Tibial artery (tissue), 4 donors: ENCODE data around the gene RCCD1.

ENCODE experiments used
- DNase-seq, 2 donors: peaks; one replicate each; pipeline ENCODE4 v3.0.0-alpha.2; 2019
- H3K27ac ChIP-seq, 2 donors: fragments of 200-600 bp; sonication (generic) in 1 of 2; 1 replicate in 1 of 2; 2 replicates in 1 of 2; pipeline ENCODE4 v1.5.1; 2018 to 2019; ENCODE audit warnings: mild to moderate bottlenecking in 1 of 2
- H3K27me3 ChIP-seq, 2 donors: fragments of 200-600 bp; sonication (generic) in 1 of 2; one replicate each; pipeline versions ENCODE4 v1.5.1 to v1.6.0; 2016 to 2019
- H3K36me3 ChIP-seq, 3 donors: fragments of 200-600 bp; sonication (generic) in 2 of 3; one replicate each; pipeline ENCODE4 v1.5.1; 2016 to 2019; ENCODE audit warnings: mild to moderate bottlenecking in 2 of 3
- H3K4me1 ChIP-seq, 4 donors: fragments of 200-600 bp; sonication (generic) in 2 of 4; 1 replicate in 3 of 4; 2 replicates in 1 of 4; pipeline ENCODE4 v1.5.1; 2016 to 2019
- H3K4me3 ChIP-seq, 2 donors: fragments of 200-600 bp; sonication (generic) in 1 of 2; 1 replicate in 1 of 2; 2 replicates in 1 of 2; pipeline ENCODE4 v1.5.1; 2018 to 2019; ENCODE audit warnings: mild to moderate bottlenecking in 2 of 2
- H3K9me3 ChIP-seq, 3 donors: fragments of 200-600 bp; sonication (generic) in 1 of 3; one replicate each; pipeline ENCODE4 v1.5.1; 2016 to 2019
- intact Hi-C: fragments of 100-400 bp; cut with DNase I; formaldehyde crosslinking; loops from one replicate; pipeline ENCODE4 v1.15.0; 2023; ENCODE audit warnings: low total_unique reads
- TF ChIP-seq, protein P1 (sequence below), 2 experiments: fragments of 200-600 bp in 1 of 2; fragments of 450-650 bp in 1 of 2; IDR thresholded peaks; one replicate each; pipeline ENCODE4 v1.5.1; 2017 to 2019; ENCODE audit warnings: antibody characterized with exemption in 2 of 2, mild to moderate bottlenecking in 1 of 2, moderate library complexity in 1 of 2

Gene RCCD1

DNA sequence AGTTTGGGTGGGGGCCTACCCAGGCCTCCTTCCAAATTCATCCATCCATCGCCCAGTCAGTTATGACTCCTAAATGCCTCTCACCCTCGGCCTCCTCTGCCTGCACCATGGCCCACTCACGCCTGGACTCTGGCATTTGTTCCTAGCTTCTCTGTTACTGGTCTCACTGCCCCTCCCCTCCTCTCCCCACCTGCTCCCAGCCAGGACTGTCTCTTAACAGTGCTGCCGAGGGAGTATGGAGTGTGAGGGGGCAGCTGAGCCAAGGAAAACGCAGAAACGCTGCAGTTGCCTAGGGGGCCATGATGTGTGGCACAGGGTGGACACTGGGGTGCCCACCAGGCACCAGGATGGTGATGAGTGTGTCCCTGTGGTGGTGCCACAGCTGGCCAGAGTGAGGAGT lies 3.1 kb downstream of the RCCD1 start:
- peak overlapping the region; percentile 83 to 86 for H3K27ac ChIP-seq

DNA sequence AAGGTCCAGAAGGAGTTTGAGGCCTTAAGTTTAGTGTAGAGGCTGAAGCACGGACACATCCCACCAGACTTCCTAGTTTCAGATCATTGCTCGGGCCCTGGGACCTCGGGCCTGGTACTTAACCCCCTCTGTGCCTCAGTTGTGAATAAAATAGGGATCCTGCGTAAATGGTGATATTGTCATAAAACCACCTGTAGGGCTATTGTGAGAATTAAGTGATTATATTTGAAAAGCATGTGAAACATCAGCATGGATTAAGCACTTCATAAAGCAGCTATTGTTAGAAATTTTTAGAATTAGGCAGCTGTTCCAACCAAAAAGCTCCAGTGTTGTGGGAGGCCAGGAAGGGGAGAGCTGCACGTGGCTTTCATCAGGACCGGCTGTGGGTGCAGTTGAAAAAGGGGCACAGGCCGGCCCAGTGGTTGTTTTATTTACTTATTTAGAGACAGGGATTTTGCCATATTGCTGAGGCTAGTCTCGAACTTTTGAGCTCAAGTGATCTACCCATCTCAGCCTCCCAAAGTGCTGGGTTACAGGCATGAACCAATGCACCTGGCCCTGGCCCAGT lies 4.4 kb downstream of the RCCD1 start:
- intact Hi-C loops = loop anchor here (5.0 kb wide), 2 partner anchors 33 to 88 kb away; partner anchors contain the start of gene PRC1
- Histone ChIP-seq H3K4me1 (peaks cover 0 to 65% (median 55%) of the 10 kb centered on the region in 4 donors), H3K36me3 (peaks cover 3 to 24% (median 18%) of the 10 kb centered on the region in 3 donors), H3K27me3 (no peaks in the 10 kb centered on the region), H3K9me3 (no peaks in the 10 kb centered on the region), H3K27ac (peak overlapping the region; percentile 83 to 86), H3K4me3 (no peak overlapping the region)
- DNase-seq = no peak
- TF ChIP-seq, protein P1, sequence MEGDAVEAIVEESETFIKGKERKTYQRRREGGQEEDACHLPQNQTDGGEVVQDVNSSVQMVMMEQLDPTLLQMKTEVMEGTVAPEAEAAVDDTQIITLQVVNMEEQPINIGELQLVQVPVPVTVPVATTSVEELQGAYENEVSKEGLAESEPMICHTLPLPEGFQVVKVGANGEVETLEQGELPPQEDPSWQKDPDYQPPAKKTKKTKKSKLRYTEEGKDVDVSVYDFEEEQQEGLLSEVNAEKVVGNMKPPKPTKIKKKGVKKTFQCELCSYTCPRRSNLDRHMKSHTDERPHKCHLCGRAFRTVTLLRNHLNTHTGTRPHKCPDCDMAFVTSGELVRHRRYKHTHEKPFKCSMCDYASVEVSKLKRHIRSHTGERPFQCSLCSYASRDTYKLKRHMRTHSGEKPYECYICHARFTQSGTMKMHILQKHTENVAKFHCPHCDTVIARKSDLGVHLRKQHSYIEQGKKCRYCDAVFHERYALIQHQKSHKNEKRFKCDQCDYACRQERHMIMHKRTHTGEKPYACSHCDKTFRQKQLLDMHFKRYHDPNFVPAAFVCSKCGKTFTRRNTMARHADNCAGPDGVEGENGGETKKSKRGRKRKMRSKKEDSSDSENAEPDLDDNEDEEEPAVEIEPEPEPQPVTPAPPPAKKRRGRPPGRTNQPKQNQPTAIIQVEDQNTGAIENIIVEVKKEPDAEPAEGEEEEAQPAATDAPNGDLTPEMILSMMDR (IDR thresholded peaks at IDR 0.05) = no peak

More for the DNA sequence above, 3.1 kb downstream of the RCCD1 start:
- peaks cover 0 to 65% (median 55%) of the 10 kb centered on the region in 4 donors for H3K4me1 ChIP-seq
- peak overlapping the region; percentile 75 to 88 for H3K4me3 ChIP-seq
- H3K27me3 ChIP-seq = no peaks in the 10 kb centered on the region
- intact Hi-C loops = loop anchor here (5.0 kb wide), 2 partner anchors 35 to 90 kb away; partner anchors contain the start of gene PRC1
- DNase-seq = no peak
- H3K36me3 ChIP-seq = peaks cover 0 to 28% (median 25%) of the 10 kb centered on the region in 3 donors
- H3K9me3 ChIP-seq = no peaks in the 10 kb centered on the region
- TF ChIP-seq, protein P1 (IDR thresholded peaks at IDR 0.05) = no peak

DNA sequence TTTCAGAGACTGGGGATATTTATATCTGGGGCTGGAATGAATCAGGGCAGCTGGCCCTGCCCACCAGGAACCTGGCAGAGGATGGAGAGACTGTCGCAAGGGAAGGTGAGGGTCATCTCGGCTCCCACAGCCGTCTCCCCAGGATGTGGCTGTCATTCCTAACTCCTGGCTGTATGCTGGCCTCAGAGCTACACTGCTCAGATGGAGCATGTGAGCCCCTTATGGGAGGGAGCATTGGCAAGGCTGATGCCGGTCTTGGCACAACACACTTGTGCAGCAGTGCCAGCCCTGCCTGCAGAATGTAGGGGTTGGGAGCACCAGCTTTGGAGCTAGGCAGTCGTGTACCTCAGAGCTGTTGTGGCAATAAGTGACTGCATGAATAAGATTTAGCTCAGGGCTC lies 5.2 kb downstream of the RCCD1 start:
- intact Hi-C loops = loop anchor here (5.0 kb wide), 2 partner anchors 32 to 87 kb away; partner anchors contain the start of gene PRC1
- H3K4me1 ChIP-seq = peaks cover 0 to 62% (median 53%) of the 10 kb centered on the region in 4 donors
- DNase-seq = peak; percentile 73 to 96

DNA sequence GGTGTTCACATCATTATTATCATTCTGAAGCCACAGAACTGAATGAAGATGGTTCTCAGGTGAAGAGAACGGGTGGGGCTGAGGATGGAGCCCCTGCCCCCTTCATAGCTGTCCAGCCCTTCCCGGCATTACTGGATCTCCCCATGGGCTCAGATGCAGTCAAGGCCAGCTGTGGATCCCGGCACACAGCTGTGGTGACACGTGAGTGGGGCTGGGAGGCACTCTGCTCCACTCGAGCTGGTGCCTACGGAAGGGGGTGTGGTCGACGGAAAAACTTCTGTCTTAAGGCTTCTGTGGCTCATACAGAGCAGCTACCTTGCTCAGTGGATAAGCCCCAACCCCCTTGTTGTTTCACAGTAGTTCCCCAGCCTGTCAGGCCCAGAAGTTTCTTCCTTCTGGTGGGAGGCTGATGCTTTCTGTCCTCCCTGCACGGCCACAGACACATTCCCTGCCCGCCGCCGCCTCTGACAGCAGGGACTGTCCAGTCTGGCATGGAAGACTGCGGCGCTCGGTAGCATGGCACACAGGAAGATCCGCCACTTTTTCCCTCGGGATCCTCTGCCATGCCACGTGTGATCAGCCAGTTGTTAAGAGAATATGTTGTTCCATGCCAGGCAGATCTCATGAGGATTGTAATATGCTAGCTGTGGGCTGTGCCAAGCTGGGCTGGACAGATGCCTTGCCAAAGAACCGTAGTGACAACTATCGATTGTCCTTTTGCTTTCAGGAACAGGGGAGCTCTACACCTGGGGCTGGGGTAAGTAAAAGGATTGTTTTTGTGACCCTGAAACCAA lies 5.8 kb downstream of the RCCD1 start:
- peak overlapping the region; percentile 83 to 86 for H3K27ac ChIP-seq

More for the DNA sequence above, 5.2 kb downstream of the RCCD1 start:
- H3K4me3 ChIP-seq = peak overlapping the region in 1 of 2 donors; percentile 37
- peaks cover 5 to 24% (median 21%) of the 10 kb centered on the region in 3 donors for H3K36me3 ChIP-seq
- peak overlapping the region; percentile 83 to 86 for H3K27ac ChIP-seq
- no peaks in the 10 kb centered on the region for H3K9me3 ChIP-seq
- TF ChIP-seq, protein P1 (IDR thresholded peaks at IDR 0.05) = no peak
- H3K27me3 ChIP-seq = no peaks in the 10 kb centered on the region

DNA sequence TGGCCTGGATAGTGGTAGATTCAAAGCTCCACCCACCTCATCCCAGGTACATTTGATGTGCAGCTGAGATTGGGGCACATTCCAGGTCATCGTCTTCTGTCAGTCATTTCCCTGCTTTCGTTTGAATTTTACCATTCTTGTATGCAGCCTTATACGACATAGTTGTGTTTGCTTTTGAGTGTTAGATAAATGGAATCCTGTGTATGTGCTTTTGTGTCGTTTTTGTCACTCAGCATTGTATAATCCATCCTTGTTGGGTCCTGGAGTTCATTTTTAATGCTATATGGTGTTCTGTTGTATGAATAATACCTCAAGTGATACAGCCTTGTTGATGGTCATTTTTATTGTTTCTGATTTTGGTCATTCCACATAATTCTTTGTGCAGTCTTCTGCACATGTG lies 7.3 kb downstream of the RCCD1 start:
- Histone ChIP-seq H3K27me3 (no peaks in the 10 kb centered on the region), H3K9me3 (no peaks in the 10 kb centered on the region), H3K36me3 (peaks cover 12 to 43% (median 34%) of the 10 kb centered on the region in 3 donors), H3K4me1 (peaks cover 0 to 45% (median 39%) of the 10 kb centered on the region in 4 donors), H3K27ac (no peak overlapping the region), H3K4me3 (no peak overlapping the region)
- TF ChIP-seq, protein P1 (IDR thresholded peaks at IDR 0.05) = no peak
- intact Hi-C loops = no loop called here
- no peak for DNase-seq

More for the DNA sequence above, 5.8 kb downstream of the RCCD1 start:
- peaks cover 0 to 58% (median 50%) of the 10 kb centered on the region in 4 donors for H3K4me1 ChIP-seq
- no peaks in the 10 kb centered on the region for H3K27me3 ChIP-seq
- intact Hi-C loops = no loop called here
- H3K4me3 ChIP-seq = peak overlapping the region; percentile 16 to 37
- H3K36me3 ChIP-seq = peaks cover 5 to 29% (median 22%) of the 10 kb centered on the region in 3 donors
- peak in 1 of 2 donors; percentile 74 for DNase-seq
- no peaks in the 10 kb centered on the region for H3K9me3 ChIP-seq
- TF ChIP-seq, protein P1 (IDR thresholded peaks at IDR 0.05) = no peak
